Stimulated activated CD4-positive, alpha-beta T cell treated with anti-CD3 and anti-CD28 coated beads, Interleukin-12 subunit alpha, Interleukin-12 subunit beta, amount 100 ng/mL, for 48 hours (primary cell): ENCODE results near the gene SUB1.

Experiments
- DNase-seq, 3 donors: peaks; one replicate each; pipeline ENCODE4 v3.0.0-alpha.2; 2020; ENCODE audit warnings: low read depth in 2 of 3, low spot score in 1 of 3

Gene SUB1

GRCh38 chr5:32638309-32638708 lies 53.0 kb downstream of the SUB1 start:
- no peak for DNase-seq

GRCh38 chr5:32639943-32640342 lies 54.6 kb downstream of the SUB1 start:
- no peak for DNase-seq

- DNase-seq, result no peak
Measured at GRCh38 chr5:32642276-32643002, 57.1 kb downstream of the SUB1 start.

GRCh38 chr5:32645246-32645645 lies 59.9 kb downstream of the SUB1 start:
- DNase-seq, result no peak

GRCh38 chr5:32646061-32646969 lies 61.0 kb downstream of the SUB1 start:
- DNase-seq, result no peak

- DNase-seq, result no peak
Measured at GRCh38 chr5:32651088-32651487, 65.7 kb downstream of the SUB1 start.

GRCh38 chr5:32651638-32652037 lies 66.3 kb downstream of the SUB1 start:
- no peak for DNase-seq
